HG03342 (cell line): ENCODE measurements around the gene DUSP28.
"Not testable (repeated sequence)": the region's sequence is repeated elsewhere in the genome, so short reads cannot be mapped to it uniquely, and the experiment has no call there.

Experiments
- ATAC-seq: cut with Tn5 transposase; IDR thresholded peaks from one replicate; pipeline ENCODE4 v1.9.1; 2021; ENCODE audit warnings: mild to moderate bottlenecking, moderate library complexity; ENCODE audit not compliant: unreplicated experiment

Gene DUSP28

GRCh38 chr2:240560084-240560479 is at the start of gene DUSP28:
Gene DUSP28, plus strand, starts transcription at chr2:240560357. Its CDS starts 328 bp downstream, at chr2:240560685.
- peak; percentile 51 for ATAC-seq

DNA sequence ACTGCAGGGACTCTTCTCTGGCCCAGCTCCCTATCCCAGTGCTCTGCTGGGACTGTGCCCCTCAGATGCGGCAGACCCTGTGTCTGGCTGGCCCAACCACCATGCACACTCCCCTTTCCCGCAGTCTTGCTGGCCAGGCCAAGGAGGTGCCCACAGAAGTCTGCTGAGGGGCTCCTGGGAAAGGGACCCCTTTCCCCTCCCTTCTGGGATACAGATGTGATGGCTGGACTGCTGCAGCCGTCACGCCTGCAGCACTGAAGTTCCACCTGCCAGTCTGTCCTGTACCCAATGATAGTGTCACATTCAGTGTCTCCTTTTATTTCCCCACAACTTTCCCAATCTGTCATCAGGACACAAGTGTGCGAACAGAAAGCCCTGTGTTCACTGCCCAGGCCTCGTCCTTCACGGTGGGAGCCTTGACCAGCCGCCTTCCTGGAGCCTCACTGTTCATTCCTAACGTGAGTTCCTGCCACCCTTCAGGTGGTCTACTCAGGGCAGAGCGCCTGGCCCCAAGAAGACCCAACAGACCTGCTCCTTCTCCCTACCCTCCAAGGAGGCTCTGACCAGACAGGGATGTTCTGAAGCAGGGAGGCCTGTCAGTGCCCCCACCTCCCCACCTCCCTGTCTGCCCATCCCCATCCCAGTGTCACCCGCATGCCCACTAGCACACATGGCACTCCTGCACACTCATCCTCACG is 49.5 kb upstream of the DUSP28 start:
- no peak for ATAC-seq

GRCh38 chr2:240511351-240512108 is 48.6 kb upstream of the DUSP28 start:
- no peak for ATAC-seq

DNA sequence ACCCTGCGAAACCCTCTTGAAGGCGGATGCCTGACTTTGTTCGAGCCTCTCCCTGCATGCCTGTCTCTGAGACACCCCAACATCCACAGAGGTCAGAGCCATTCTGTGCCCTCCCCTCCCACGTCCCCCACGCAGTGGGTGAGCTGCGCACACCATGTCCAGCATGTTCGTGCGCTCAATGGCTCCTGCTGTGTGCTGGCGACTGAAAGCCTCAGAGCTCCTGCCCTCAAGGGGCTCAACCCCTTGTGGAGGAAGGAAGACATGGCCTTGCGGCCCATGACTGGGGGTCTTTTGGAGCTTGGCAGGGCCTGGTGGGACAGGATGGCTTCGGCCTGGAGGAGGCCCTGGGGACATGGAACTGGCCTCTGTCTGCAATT is 48.1 kb upstream of the DUSP28 start:
- no peak for ATAC-seq

GRCh38 chr2:240512666-240513535 is 47.3 kb upstream of the DUSP28 start:
- ATAC-seq, result no peak

DNA sequence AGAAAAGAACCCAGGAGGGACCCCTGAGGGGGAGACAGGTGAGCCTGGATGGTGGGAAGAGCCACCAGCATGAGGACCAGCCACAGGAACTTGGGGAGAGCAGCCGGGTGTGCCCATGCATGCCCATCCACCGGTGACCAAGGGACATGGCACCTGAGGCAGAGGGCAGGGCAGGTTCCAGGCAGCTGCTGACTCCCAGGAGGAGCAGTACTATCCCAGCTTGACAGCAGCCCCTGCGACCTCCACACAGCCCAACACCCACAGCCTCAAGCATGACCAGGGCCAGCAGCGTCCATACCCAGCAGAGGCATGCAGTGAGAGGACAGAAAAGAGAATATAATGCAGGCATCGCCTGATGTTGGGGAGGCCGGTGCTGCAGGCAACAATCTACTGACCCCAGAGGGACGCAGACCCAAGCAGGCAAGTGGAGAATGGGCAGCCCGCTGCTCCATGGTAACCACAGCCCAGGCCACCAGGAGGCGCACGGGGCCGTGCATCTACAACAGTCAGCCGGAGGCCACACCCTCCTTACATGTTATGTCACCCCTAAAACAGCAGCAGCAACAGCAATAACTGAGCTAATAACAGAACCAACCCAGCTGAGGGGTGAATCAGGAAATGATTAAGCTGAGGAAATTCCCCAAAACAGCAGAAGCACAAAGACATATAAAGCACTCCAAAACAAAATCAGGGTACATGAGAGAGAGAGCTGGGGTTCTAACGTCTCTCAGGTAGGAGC is 46.4 kb upstream of the DUSP28 start:
- ATAC-seq, result peak; percentile 95

- ATAC-seq, result no peak
Observed at GRCh38 chr2:240514631-240515030, 45.5 kb upstream of the DUSP28 start.

DNA sequence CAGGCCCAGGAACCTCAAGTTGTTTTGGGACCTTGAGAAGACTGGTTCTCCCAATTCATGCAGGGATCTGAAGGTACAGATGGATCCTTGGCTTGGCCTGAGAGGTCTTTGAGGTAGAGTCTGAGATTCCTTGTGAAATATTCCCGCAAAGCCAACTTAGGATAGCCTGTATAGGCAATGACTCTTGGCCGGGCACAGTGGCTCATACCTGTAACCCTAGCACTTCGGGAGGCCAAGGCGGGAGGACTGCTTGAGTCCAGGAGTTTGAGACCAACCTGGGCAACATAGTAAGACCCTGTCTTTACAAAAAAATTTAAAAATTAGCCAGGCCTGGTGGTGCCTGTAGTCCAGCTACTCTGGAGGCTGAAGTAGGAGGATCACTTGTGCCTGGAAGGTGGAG is 42.8 kb upstream of the DUSP28 start:
- ATAC-seq, result no peak

DNA sequence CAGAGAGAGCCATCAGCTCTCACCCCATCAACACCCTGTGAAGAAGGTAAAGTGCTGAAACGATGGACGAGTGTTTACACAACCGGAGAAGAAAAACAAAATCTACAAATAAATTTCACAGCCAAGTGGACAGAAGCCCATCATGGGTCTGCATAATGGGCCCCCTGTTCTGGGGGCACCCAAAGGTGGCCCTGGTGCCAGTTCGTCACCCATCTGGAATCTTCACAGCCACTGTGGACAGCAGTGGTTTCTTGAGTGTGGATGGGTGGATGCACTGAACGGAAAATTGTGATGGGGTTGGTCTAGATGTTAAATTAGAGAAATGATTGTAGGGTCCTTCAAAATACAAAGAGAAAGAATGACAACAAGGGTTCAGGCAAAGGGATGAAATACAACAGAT is 41.2 kb upstream of the DUSP28 start:
- no peak for ATAC-seq

GRCh38 chr2:240519396-240520129 is 40.6 kb upstream of the DUSP28 start:
- ATAC-seq, result no peak

GRCh38 chr2:240520130-240520973 is 39.8 kb upstream of the DUSP28 start:
- no peak for ATAC-seq

DNA sequence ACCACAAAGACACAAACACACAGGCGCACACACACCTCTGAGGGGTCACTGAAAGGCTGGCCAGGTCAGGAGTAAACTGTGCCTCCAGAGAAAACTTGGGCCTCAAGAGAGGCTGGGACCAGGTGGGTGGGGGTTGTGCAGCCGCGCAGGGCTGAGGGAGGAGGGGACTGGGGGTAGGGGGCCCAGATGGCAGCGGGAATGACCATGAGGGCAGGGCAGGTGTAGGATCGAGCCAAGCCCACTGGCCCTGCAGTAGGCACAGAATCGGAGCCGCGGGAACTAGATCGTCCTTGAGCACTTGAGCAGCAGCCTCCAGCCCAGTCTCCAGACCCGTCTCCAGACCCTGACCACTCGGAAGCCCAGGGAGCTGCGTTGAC is 39.2 kb upstream of the DUSP28 start:
- no peak for ATAC-seq

- not testable (repeated sequence) for ATAC-seq
Observed at GRCh38 chr2:240521885-240522284, 38.3 kb upstream of the DUSP28 start.

DNA sequence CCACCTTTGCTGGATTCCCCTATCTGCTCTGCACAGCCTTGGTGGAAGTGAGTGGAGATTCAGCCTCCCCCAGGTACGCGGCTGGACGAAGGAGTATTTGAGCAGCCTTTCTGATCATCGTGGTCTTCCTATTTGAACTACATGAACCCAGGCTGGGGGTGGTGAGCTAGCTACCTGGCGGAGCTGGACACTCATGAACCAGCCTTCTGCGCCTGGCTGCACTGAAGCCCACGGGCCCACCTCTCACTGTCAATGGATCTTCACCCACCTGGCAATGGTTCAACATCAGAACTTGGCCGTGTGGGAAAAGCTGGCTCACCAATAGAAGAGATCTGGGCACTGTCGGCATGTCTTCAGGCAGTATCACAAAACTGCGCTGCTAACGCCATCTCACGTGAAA is 37.8 kb upstream of the DUSP28 start:
- ATAC-seq, result no peak

GRCh38 chr2:240523451-240524281 is 36.5 kb upstream of the DUSP28 start:
- ATAC-seq, result no peak

DNA sequence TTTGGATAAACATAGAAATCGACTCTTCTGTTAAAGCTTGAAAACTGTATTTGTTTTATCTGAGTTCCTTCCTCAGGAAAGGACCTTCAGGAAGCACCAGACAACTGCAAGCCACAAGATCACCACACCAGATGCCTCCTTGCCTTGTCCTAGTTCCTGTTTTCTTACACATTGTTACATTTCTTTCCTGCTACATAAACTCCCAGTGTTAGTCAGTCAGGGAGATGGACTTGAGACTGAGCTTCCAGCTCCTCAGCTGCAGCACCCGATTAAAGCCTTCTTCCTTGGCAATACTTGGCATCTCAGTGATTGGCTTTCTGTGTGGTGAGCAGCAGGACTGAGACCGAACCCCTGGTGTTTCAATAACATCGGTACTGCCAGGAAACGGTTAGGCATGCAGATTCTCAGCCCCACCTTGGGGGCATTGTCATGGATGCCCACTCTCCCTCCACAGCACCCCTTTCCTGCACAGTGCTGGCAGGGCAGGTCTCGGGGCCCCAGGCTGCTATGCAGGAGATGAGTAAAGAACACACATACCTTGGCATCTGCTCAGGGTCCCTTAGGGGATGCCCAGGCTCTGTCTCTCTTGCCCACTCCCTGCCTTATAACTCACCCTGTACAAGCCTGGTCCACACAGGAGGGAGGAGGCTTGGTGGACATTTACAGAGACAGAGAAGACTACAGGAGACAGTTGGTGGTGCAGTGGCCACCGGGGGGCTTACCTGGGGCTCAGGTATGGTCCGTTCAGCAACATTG is 35.0 kb upstream of the DUSP28 start:
- no peak for ATAC-seq

- ATAC-seq, result no peak
Observed at GRCh38 chr2:240525802-240526201, 34.4 kb upstream of the DUSP28 start.

- no peak for ATAC-seq
Observed at GRCh38 chr2:240526521-240526920, 33.6 kb upstream of the DUSP28 start.
